Fibroblast of peridontal ligament (primary cell): ENCODE data around the gene DYRK1A.

Experiments used
- DNase-seq: peaks from one replicate; pipeline ENCODE4 v3.0.0-alpha.2; 2010; ENCODE audit errors: extremely low read depth

The DYRK1A gene

DNA sequence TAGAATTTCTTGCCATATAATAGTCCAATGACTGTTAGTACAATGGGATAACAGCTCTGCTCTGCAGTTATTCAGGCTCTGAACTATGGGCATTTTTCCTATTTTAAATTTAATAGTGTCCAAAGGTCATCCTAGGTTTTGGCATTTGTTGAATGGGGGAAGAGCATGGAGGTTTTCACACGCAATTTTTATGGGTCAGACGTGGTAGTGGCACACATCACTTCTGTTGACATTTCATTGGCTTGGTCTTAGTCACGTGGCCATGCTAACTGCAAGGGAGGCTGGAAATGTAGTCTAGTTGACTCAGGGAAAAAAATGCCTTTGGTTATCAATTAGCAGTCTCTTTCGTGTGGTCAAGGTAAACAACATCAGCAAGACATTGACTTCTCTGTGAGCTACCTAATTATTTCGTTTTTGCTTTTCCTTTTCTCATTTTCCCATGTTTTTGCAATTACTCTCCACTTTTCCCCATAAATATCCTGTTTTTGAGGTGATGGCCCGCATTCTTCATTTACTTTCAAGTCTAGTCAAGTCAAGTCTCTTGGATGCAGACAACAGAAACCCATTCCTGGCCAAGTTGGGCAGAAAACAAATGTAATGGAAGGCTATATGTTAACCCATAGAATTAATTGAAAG is 82.8 kb downstream of the DYRK1A start:
- DNase-seq = no peak

DNA sequence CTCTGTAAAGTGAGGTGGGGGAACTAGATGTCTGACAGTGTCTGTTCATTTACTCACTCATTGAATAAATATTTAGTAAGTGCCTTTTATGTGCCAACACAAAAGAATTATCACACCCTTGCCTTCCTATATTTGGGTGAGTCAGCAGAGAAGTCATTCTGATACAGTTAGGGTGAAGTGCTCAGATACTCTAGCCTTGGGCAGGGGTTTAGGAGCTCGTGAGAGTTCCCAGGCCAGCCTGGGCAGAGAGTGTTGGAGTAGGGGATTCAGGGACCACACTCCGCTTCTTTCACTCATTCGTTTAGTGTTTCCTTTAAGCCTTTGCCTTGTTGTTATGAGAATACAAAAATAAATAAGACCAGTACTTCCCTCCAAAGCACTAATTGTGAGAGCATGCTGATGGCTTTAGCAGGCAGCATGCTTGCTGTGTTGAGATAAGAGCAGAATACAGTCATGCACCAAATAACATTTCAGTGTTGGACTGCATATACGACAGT is 83.9 kb downstream of the DYRK1A start:
- DNase-seq = no peak

DNA sequence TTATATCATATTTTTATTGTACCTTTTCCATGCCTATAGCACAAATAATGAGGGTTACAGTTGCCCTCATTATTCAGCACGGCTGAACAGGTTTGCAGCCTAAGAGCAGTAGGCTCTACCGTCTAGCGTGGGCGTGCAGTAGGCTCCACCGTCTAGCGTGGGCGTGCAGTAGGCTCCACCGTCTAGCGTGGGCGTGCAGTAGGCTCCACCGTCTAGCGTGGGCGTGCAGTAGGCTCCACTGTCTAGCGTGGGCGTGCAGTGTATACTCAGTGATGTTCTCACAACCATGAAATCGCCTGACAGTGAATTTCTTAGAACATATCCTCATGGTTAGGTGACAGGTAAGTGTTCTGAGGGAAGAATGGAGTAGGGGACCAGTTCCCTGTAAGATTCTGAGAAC is 84.9 kb downstream of the DYRK1A start:
- no peak for DNase-seq

DNA sequence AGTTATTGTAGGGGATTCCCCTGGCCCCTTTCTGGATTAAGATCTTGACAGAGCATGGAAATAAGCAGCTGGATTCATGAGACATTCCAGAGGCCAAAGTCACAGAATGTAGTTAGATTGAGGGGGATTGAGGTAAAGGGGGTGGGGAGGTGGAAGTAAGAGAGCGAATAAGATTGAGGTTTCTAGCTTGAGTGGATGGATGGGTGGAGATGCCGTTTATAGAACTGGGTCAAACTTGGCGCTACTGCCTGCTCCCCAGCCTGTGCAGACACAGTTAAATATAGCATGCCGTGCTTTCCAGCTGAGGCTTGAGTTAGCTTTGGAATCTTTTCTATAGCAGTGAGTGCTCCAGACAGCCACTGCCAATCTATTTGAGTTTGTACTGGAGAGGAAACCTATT is 85.7 kb downstream of the DYRK1A start:
- DNase-seq = peak; percentile 90

DNA sequence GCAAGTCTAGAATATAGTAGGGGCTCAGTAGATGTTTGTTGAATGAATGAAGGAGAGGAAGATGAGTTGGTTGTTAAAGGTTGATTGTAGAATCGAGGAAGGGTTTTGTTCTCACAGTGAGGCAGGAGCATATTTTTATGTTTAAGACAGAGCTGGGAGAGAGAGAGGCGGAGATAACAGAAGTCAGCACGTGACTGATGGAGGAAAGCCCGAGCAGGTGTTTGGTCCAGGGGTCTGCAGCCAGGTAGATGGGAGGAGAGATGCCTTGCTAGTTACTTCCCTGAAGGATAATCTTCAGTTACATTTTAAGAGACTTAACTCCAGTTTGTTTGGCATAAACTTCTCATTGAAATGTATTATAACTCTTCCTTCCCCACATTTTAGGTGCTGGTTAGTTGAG is 86.8 kb downstream of the DYRK1A start:
- no peak for DNase-seq

DNA sequence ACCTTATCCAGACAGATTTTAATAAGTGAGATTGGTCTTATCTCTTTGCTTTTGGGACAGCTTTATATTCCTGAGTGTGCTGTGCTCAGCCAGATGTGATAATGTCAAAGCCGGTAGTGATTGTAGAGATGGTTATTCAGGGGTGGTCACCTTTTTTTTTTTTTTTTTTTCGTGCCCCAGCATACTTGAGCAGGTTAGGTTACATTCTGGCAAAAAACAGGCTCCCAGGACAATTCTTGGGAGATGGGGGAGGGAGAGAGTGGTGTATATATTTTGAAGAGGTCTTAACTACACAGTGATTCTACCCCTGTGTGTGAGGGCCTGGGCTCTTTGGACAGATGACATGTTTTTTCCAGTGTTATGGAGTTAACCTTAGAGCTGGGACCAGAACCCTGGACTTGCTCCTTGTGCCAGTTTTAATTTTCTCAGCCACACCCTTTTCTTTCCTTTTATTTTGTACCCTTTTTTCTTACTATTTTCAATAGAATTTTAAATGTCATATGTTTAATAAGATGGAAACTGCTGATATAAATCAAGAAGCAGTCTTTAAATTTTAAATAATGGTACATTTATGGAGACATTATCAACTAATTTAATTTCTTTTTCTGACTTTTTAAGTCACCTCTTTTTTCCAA is 88.4 kb downstream of the DYRK1A start:
- DNase-seq = no peak

DNA sequence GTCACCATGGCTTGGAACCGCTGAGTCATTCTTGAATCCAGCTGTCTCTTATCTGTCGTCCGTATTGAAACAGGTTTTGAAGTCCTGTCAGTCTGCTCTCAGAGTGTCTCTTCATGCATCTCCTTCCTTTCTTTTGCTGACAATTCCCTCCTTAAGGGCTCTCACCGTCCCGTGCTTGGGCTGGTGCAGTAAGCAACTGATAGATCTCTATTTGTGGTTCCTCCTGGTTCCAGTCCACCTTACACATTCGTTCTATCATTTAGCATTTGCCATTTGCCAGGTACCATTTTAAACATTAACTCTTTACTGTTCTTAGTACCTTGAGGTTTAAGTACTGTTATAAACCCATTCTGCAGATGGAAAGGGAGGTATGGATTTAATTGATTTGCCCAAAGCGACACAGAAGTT is 88.9 kb downstream of the DYRK1A start:
- DNase-seq = no peak

DNA sequence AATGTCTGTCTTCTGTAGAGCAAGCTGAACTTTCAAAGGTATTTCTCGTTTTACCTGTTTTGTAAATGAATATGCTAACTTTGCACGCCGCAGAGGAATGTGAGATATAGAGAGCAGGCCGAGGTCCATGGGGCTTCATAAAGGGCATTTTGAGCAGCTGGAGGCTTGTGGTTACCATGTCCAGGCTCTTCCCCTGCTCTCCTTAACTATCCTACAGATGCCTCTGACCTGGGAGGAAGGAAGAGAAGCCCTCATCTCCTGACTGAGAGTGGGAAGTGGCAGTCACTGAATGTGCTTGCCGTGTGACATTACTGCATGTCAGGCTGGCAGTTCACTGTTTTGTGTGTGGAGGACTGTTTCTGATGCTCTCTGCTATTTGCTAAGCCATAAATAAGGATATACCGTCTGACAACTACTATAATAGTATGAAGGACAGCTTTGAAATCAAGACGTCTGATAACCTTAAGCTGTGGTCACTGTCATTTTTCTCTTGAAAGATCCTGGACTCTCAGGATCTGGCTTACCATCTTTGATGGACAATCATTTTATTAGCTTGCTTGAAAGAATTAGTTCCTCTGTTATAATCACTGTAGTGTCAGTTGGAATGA is 92.2 kb downstream of the DYRK1A start:
- no peak for DNase-seq

DNA sequence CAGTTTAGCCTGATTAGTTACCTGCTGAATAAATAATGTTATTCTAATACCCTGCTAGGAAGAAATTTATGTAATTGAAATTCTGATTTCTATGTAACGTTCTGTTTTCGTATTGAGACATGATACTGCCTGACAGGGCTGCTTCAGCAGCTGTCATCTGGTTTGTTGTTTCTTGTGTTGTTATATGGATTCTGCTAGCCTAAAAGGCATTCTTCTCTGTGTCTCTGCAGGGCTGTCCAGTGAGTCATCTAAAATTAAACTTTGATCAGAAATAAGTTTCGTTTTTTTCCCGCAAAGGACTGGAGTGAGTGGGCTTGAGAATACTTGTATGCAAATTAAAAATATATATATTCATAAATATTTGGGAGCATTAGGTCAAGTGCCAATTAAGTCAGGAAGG is 93.0 kb downstream of the DYRK1A start:
- DNase-seq = peak; percentile 66

DNA sequence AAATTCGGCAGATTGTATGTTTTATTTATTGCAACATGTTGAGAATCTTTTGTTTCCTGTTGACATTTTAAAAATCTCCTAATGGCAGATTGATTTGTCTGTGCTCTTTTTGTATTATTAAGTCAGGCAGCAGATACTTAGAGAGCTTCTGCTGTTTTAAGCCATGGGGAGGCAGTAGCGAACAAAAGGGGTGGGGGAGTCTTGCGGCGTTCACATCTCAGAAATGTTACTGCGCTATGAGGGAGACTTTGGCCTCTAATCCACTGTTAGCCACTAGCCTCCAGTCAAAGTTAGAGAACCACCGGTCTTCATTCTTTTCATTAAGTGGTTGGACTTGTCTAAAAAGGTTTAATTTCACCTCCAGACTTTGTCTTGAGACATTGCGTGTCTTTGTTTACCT is 93.6 kb downstream of the DYRK1A start:
- DNase-seq = no peak

DNA sequence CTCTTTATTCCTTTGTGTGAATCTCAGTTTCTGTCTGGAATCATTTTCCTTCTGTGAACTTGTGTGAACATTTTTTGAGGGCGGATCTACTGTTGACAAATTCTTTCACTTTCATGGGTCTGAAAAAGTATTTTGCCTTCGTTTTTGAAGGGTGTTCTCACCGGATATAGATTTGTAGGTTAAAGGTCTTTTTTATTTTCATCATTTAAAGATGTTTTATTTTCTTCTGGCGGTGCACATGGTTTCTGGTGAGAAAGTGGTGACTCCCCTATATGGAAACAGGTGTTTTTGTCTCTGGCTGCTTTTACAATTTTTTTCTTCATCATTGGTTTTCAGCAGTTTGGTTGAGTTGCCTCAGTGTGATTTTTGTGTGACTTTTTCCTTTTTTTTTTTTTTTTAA is 94.9 kb downstream of the DYRK1A start:
- peak; percentile 51 for DNase-seq

DNA sequence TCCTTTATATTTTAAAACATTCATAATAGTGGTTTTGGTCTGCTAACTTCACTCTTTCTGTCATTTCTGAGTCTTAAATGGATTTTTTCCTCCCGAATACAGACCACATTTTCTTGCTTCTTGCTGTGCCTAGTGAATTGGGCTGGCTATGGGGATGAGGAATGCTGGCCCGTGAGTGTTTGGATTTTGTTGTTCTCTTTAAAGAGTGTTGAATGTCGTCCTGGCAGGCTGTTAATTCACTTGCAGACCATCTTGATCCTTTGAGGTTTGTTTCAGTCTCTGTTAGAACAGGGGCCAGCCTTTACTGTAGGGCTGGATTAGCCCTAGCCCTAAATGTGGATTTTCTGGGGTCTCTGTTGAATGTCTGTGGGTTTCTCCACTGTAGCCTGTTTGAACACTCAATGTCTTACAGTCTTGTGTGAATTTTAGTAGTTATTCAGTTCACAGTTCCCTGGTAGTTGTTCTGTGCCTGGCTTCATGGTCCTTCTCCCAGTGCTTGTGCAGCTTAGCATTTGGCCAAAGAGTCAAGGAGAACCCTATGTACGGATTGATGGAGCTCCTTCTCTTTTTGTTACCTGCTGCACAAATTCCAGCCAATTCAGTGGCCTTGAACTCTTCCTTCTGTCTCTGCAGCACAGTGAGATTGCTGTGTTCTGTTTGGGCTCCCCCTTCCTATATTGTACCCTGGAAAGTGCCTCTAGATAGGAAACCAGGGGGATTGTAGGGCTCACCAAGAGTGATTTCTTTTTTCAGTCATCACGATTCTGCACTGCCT is 95.7 kb downstream of the DYRK1A start:
- DNase-seq = no peak

DNA sequence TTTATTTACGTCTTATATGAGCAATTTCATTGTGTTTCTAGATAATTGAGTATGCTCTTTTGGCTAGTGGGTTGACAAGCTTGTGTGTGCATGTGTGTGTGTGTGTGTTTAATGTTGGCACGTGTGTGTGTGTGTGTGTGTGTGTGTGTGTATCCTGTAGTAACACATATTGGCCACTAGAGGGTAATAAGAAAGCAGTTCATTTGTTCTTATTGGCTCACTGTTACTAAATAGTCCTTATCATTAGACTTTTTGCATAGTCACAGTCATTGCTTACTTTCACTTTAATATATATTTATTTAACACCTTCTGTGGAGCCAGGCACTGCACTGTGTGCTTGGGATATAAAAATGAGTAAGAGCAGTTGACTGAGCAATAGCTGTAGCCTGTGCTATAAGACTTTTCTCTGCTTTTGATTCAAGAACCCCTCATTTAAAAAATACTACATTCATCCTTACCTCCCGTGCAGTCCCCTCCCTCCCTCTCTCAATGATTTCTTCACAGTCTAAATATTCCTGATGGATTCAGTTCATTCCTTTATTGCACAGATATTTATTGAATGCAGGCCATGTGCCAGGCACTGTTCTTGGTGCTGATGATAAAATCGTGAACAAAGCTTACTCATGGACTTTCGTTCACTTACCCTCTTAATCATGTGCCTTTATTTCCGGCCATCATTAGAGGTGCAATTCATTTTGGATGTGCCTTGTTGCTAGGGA is 96.7 kb downstream of the DYRK1A start:
- DNase-seq = peak; percentile 54

DNA sequence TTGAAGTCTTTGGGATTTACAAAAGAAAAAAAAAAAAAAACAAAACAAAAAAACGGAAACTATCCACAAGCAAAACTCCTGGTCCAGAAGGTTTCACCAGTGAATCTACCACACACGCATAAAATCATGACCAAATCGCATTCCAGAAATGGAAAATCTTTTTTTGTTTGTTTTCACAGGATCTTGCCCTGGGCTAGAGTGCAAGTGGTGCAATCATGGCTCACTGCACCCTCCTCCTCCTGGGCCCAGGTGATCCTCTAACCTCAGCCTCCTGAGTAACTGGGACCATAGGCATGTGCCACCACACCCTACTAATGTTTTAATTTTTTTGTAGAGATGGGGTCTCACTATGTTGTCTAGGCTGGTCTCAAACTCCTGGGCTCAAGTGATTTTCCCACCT is 100.5 kb downstream of the DYRK1A start:
- DNase-seq = no peak

DNA sequence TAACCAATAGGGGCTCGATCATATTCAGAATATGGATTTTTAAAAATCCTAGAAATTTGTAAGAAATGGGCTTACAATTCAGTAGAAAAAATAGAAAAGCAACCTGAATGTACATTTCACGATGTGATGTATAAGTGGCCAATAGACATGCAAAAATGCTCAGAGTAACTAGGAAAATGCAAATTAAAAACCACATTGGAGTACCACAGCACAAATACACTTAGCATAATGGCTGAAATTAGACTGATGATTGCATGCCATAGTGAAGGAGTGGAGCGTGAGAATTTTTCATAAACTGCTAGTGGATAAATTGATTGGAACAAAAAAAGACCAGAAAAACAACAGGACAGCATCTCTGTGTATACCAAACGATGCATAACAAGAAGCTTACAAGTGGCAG is 102.3 kb downstream of the DYRK1A start:
- DNase-seq = no peak

DNA sequence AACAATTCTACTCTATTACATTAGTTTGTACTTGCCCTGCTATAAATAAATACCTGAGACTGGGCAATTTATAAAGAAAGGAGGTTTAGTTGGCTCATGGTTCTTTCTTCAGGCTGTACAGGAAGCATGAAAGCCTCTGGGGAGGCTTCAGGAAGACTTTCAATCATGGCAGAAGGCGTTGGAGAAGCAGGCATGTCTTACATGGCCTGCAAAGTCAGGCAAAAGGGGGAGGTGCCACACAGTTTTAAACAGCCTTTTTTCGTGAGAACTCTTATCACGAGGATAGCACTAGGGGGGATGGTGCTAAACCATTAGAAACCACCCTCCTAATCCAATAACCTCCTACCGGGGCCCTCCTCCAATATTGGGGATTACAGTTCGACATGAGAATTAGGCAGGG is 102.9 kb downstream of the DYRK1A start:
- no peak for DNase-seq

DNA sequence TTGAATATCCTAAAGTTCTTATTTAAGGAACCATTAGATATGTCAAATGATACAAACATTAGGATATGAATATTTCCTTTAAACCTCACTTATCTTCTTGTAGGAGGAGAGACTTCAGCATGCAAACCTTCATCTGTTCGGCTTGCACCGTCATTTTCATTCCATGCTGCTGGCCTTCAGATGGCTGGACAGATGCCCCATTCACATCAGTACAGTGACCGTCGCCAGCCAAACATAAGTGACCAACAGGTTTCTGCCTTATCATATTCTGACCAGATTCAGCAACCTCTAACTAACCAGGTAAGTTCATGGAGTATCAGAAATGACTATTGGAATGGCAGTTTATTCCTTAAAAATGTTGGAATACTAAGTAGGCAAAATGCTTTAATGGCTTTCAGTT is 106.0 kb downstream of the DYRK1A start:
- no peak for DNase-seq

DNA sequence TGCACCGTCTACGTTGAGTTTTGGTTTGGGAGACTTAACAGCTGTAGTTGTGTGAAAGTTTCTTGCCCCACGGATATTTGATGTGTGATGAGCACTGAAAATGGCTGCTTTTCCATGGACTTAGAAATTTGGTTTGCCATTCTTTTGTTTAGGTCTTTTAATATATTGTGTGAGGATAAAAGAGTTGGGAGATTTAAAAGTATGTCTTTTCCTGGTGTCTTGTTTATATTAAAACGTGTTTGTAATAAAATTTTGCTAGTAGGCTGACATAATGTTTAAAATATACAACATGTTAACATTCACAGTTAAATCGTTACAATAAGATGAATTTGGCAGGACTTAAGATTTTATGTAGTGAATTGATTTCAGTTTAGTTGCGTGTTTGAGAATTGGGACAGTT is 106.9 kb downstream of the DYRK1A start:
- DNase-seq = no peak

DNA sequence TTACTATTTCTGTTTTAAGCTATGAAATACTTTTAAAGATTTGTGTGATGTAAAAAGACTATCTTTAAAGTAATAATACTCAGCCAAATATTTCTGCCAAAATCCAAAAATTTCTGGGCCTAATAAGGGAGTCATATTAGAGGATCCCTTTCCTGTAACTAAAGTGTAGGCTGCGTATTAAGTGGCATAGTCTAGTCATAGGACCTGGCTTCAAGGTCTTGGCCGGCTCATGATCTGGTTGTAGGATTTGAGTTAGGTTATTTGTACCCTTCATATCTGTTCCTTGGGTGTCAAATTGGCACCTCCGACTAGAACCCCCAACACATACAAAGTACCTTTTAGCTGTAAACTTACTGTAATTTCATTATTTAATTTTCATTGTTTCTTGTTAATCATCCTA is 107.8 kb downstream of the DYRK1A start:
- no peak for DNase-seq

DNA sequence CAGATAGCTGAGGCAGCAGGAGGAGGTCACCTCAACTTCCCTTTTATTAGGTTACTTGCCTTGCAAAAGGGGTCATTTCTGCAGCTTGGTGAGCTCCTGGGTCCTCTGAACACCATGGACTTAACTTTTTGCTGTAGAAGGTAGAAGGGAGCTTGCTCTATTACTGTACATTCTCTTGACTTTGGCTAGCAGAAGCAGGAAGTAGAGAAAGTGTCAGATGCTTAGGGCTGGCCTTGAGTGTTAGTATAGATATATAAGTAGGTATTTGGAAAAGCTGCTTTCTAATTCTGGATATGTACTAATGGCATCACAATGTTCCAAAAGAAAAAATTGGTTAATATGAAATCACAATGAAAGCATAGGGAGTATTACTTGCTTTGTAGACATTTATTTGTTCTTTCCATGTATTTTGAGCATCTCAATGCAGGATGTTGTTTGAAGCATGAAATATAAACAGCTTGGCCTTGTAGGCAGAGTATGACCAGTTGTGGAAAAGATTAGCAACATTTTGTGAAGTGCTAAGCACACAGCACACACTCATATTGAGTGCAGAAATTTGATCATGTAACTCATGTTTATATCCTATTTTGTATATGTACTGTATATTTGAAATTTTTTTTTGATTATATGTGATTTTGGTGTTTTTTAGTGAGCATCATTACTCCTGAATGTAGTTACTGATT is 108.8 kb downstream of the DYRK1A start:
- DNase-seq = no peak

DNA sequence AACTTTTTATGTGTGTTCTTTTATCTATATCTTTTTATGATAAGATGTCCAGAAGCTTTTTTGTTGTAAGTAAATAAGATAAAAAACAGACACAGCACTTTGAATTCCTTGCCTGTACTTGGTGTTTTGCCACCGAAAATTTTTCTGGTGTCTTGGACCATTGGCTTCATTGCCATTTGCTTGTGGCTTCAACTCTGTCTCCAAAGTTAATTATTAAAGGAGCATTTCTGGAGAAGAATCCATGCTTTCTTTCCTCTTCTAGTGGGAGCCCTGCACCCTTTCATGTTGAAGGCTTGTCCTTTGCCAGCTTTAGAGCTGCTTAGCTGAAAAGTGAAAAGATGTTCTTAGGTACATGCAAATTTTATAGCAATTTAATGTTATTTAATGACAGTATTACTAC is 112.2 kb downstream of the DYRK1A start:
- no peak for DNase-seq
